NCI-H187 treated with DMSO at 0.1 percent for 48 hours (cell line): Measurements from ENCODE around the gene PCIF1.

Source experiments
- DNase-seq: peaks from one replicate; lab custom pipeline; 2025; lab: John Stamatoyannopoulos, UW

Gene PCIF1

DNA sequence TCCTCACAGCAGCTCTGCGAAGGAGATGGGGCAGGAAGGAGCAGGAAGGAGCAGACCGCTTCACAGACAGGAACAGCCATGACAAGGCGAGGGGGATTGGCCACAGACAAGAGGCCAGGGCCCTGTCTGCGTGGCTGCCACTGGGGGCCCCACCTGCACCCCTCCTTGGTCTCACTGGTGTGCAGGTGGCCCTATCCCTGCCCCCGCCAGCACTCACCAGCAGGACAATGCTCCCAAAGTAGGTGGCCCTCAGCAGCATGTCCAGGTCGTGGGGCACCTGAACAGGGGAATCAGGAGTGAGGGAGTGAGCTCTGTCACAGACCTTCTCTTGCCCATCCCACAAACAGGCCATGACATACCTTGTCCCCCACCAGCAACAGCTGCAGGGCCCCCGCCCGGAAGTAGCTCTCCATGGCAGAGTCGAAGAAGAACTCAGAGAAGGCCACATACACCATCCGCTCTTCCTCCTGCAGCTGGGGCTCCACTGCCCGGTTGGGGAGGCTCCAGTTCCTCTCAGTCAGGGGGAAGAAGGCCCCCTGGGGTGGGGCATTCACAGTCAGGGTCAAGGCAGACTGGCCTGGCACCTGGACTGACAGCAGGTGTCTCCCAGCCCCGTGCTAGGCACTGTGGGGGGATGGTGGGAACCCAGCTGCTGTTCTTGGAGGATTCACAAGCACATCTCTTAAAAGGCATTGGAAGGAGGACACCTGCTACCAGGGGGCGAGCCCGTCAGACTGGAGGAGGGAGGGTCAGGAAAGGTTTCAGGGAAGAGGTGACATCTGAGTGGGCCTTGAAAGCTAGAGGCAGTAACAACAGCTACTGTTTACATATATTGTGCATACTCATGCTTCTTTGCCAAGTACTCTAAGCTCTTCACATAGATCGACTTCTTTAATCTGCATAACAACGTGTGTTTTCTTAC is 29.6 kb upstream of the PCIF1 start:
- DNase-seq: no peak

DNA sequence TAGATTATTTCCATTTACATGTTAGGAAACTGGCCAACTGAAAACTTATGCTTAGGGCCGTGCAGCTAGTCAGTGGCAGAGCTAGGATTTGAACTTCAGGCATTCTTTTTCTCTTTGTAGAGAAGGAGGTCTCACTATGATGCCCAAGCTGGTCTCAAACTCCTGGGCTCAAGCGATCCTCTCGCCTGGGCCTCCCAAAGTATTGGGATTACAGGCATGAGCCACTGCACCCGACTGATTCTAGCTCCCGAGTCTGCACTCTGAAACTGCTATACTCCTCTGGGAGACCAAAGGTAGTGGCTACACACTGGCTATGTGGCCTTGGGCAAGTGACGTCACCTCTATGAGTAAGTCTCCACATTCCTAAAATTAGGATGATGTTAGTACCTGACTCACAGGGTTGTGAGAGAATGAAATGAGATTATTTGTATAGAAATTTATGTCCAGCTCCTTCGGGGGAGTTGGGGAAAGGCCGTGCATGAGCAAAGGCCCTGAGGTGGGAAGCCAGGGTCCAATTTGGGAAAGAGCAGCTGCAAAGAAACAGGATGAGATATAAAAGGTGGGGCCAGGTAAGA is 28.9 kb upstream of the PCIF1 start:
- no peak for DNase-seq

DNA sequence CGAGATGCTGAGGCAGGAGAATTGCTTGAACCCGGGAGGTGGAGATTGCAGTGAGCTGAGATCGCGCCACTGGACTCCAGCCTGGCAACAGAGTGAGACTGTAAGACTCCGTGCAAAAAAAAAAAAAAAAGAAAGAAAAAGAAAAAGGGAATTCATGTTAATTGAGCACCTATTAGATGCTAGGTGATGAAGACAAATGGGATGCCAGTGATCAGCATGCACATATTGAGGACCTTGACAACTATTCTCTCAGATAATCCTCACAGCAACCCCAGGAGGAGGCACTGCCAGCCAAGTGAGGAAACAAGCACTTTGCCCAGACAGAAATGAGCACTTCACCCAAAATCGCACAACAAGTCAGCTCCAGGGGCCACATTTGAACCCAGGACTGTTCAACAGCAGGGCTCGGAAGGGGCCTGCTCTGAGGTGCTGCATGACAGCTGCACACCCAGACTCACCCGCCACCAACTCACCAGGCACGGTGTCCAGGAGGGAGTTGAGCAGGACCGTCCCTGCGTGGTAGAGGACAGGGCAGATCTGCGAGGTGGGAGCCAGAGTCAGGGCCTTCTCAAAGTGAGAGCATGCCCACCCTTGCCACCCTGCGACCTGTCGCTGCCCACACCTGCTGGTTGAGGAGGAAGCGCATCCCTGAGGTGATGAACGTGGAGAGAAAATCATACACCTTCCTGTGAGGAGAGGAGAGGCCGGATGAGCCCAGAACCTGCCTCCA is 27.1 kb upstream of the PCIF1 start:
- DNase-seq: no peak

DNA sequence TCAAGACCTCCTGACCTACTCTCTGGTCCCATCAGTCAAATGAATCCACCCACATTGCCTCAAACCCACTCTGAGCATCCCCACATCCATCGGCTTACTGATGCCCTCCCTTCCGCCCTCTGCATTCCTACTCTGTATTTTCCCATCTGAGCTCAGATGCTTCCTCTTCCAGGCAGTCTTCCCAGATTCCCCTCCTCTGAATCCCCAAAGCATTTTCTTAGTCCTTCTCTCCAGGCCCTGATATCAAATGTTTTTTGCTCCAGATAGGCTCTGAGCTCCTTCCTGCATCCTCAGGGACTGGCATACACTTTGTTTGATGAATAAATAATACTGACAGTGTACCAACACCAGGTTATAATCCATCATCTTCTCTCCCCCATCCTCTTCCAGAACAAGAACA is 26.4 kb upstream of the PCIF1 start:
- no peak for DNase-seq

DNA sequence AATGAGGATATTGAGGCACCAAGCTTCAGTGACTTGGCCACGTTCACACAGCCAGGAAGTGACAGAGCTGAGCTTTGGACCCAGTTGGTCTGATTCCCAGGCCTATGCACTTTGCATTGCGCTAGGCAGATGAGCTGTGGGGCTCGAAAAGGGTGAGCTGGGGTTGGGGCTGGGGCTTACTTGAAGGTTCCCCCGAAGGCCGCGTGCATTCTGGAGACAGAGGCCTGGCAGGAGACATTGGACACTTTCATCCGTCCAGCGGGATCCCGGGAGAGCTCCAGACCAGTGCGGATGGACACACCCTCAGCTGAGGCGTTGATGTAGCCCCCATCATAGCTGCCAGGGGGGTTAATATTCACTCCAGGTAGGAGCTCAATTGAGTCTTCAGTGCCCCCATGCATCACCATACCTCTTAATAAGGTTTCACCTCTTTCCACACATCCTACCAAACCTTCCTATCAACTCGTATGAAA is 25.1 kb upstream of the PCIF1 start:
- DNase-seq: no peak

DNA sequence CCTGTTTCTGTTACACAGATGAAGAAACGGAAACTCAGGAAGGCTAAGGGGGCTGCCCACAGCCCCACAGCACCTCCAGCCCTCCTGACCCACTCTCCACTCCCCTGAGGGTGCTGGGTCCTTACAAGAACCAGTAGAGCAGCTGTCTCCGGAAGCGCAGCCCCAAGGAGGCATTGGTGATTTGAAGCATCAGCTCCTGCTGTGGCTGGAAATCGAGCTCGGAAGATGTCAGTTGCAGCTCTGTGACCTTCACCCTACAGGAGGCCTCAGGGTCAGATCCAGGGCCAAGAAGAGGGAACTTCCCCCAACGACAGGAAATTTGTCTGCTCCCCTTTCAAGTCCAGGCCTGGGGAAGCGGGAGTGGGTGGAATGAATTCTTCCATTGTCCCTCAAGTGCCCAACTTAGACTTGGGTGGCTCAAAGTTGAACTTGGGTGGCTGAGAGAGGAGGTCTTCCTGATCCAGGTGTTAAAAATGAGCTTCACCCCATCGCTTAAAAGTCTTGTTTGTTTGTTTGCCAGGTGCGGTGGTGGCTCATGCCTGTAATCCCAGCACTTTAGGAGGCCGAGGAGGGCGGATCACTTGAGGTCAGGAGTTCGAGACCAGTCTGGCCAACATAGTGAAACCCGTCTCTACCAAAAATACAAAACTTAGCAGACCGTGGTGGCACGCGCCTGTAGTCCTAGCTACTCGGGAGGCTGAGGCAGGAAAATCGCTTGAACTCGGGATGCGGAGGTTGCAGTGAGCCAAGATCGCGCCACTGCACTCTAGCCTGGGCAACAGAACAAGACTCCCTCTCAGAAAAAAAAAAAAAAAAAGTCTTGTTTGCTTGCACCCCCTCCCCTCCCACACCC is 24.4 kb upstream of the PCIF1 start:
- DNase-seq: no peak

DNA sequence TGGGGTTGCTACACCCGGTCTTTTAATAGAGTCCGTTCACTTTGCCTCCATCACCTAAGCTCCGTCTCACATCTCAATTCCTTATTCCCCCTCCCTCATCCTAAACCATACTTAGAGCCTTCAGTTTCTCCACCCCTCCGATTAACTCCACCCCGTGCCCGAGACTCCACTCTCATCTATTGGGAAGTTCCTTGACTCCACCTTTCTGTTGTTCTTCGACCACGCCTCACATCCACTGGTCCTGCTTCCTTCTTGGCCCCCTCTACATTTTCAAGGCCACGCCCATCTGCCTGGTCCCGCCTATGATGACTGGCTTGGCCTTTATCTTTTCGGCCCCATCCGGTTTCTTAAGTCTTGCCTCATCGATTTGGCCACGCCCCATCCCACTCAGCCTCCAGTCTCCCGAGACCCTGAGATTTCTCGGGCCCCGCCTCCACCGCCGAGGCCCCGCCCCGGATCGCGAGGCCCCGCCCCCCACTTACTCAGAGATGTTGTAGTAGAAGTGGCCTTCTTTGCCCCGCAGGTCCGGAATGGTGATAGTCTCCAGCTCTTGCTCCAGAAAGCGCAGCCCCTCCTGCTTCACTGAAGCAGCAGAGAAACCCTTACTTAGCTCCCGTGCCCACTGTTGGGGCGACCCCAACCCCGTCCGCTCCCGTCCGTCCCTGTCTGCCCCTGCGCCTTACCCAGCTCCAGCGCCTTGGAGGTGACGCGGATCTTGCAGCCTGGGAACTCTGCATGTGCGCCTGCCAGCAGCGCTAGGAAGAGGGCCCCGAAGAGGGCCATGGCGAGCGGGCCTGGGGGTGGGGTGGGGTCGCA is 23.6 kb upstream of the PCIF1 start:
- DNase-seq: peak; percentile 57

DNA sequence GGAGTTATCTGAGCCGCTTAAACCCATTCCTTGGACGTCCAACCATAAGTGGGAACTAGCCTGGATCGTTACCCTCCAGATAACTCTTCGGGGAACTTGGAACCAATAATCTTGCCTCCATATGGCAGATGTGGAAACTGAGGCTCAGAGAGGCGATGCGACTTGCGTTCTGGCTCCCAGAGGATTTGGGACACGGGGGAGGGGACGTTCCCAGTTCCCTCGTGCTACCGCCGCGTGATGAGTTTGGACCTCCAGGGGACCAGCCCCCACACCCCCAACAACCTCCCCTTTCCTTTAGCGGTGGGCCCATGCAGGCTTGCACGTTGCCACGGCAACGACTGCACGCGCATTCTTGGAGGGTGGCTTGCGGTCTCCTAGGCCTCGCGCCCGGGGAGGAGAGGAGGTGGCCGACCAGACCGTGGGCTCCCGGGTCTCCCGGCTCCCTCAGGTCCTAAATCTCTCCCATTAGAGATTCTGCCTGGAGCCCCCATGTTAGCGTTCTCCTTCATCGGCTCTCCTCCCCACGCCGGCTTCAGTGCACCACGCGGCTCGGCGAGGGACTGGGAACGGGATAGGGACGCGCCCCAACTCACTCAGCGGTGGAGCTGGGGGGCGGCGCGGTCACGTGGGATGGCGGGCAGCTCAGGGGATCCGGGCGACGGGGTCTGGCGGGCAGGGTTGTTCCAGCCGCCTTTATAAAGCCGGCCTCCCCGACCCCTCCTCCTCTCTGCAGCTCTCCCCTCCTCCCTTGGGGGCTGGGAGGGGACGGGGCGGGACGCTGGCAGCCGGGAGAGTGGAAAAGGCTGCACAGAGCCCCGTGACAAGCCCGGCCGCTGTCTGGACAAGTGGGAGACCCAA is 22.8 kb upstream of the PCIF1 start, which contains the start of gene PLTP:
Gene PLTP, minus strand, starts transcription at position 670 of the 858 bp plus-strand sequence. CDS start 703 bp downstream, outside the sequence.
- DNase-seq: no peak

DNA sequence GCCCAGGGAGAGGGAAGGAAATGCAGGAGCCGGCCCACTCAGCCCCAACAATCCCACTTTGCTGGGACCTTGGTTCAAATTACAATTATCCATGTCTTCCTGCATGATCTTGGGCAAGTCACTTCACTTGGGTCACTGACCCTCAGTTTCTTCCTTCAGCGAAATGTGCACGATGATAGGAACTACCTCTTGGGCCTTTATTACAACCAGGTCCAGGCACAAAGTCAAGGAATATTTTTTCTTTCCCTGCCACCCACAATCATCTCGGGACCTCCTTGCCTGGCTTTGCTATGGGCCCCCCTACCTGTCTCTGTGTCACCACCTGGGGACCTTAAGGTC is 22.2 kb upstream of the PCIF1 start:
- no peak for DNase-seq

DNA sequence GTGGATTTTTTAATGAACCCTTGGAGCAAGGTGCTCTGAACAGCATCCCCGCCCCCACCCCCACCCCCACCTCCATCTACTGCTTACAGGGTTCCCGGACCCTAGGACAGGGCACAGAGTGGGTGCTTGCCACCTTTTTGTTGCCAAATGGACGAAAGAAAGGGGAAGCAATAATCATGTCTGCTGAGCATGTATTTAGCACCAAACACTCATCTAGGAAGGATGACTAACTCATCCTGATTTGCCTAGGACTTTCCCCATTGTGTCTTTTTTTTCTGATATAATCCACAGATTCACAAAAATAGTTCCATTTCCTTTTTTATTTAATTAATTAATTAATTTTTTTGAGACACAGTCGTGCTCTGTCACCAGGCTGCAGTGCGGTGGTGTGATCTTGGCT is 21.4 kb upstream of the PCIF1 start:
- no peak for DNase-seq

DNA sequence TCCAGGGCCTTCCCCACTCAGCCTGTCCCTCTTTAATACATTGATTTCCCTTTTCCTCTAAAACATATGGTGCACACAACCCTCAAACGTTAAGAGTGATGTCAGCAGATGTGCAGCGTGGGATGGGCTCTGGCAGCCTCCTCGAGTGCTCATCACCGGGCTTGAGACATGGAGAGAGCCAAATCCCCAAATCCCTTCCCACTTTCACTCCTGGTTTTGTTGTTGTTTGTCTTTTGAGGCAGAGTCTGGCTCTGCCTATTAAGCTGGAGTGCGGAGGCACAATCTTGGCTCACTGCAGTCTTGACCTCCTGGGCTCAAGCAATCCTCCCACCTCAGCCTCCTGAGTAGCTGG is 16.7 kb upstream of the PCIF1 start:
- DNase-seq: no peak

DNA sequence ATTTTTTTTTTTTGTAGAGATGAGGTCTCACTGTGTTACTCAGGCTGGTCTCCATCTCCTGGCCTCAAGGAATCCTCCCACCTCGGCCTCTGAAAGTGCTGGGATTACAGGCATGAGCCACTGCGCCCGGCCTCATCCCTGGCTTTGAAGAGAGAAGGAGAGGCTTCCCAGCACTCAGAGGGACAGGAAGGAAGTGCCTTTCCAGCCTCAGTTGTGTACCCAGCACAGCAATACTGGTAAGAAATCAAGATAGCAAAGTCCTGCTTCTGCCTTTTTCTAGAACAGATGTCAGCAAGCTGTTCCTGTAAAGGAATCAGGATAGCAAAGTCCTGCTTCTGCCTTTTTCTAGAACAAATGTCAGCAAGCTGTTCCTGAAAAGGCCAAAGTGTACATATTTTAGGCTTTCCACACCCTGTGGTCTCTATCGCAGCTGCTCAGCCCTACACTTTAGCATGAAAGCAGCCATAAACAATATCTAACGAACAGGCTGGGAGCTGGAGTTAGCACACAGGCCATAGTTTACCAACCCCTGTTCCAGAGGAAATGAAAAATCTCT is 16.2 kb upstream of the PCIF1 start:
- no peak for DNase-seq

DNA sequence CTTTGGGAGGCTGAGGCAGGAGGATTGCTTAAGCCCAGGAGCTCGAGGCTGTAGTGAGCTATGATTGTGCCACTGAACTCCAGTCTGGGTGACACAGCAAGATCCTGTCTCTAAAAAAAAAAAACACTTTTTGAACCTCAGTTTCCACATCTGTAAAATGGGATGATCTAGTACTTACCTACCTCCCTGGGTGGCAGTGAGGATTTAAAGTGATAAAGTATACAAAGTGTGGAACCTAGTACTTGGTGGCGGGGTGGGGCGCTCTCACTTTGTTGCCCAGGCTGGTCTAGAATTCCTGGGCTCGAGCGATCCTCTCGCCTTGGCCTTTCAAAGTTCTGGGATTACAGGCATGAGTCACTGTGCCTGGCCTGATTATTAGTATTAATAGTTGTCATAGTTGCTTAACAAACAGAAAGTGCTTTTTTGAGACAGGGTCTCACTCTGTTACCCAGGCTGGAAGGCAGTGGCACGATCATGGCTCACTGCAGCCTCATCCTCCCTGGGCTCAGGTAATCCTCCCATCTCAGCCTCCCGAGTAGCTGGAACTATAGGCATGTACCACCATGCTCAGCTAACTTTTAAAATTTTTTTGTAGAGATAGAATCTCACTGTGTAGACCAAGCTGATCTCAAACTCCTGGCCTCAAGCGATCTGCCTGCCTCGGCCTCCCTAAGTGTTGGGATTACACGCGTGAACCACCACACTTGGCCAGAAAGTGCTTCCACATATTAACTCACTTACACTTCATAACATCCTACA is 15.5 kb upstream of the PCIF1 start:
- DNase-seq: no peak

DNA sequence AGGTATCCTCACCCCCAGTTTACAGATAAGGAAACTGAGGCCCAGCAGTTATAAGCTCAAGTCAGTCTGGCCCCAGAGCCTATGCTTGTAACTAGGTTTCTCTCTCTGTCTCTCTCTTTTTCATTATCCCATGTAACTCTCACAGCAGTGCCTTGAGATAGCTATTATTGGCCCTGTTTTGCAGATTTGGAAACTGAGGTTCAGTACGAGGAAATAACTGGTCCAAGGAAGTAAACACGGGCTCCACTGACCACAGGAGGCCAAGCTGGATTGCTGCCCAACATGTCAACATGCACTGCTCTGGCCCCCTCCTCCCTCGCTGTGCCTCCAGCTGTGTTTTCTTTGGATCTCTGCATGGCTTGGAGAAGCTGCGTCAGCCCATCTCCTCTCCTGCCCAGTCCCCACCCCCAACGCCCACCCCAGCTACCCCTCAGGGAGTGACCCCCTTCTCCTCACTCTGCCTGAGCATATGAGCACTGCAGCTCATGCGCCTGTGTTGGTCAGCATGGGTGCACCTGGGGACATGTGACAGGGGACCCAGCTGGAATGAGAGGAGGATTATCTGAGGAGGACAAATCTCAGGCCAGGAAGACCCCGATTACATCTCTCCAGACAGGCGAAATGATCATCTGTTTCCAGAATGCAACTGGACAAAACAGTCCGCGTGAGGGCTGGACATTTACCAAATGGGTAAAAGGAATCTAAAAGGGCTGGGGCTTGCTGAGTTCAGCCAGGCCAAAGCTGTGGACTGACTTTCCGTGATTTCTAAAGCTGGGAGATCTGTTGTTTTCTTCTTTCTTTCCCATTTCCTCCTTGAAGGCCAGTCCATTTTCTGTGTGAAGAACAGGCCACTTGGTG is 14.7 kb upstream of the PCIF1 start:
- DNase-seq: no peak

DNA sequence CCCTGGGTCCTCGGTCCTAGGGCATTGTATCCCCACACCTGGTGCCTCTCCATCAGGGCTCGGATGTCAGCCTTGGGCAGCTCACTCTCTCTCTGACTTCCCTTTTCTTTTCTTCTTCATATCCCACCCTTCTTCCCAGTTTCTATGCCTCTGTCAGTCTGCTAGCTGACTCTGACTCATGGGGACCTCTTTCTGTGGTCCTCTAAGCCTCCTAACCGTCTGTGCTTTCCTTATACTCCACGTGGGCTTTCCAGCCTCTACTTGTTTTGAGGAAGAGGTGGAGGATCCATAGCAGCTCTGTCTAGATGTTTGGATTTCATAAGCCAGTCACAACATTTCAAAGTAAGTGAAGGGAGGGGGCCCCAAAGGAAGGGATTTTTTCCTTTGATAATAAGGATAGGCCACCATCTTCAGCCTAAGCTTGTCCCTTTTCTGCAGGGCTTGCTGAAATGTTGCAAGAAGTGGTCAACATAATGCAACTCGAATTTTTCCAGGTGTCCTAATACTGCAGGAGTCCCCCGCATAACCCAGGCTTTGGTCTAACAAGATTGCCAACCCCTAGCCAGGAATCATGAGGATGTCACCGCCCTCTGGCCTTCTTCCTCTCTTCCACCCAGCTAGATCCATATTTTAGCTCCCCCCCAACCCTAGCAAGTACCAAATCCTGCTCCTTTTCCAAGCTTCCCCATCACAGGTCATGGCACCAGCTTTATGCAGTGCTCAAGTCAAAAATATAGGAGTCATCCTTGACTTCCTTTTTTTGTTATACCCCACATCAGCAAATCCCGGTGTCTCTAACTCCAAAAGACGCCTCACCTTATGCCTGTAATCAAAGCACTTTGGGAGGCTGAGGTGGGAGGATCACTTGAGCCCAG is 13.8 kb upstream of the PCIF1 start:
- DNase-seq: no peak

DNA sequence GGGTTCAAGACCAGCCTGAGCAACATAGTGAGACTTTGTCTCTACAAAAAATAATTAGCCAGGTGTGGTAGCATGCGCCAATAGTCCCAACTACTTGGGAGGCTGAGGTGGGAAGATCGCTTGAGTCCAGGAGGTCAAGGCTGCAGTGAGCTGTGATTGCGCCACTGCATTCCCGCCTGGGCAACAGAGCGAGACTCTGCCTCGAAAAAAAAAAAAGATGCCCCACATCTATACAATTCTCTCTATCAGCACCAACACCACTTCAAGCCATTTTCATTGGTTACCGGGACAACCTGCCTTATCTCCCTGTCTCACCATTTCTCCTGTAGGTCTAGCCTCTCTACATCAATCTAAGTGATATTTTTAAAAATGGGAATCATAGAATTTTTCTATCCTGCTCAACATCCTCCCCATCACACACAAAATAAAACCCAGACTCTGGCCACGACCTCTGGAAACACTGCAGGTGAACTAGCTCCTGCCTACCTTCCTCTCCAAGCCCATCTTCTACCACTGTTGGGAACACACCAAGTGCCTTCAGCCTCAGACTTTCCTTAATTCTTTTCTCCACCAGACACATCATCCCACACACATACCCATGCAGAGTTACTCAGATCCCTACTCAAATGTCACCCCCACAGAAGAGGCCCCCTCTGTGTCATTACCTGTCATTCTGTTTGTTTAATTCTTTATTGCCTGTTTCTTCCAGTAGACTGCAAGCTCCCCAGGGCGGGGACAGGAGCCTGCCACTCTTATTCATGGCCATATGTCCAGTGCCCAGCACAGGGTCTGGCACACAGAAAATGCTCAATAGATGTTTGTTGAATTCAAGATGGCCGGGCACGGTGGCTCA is 12.9 kb upstream of the PCIF1 start:
- DNase-seq: no peak
